GM10847 (cell line): ENCODE results near the gene IL17RC.

Source experiments
- POLR2A ChIP-seq: IDR thresholded peaks from 2 replicates; pipeline ENCODE4 v1.6.1; 2011; ENCODE audit not compliant: insufficient read length; ENCODE audit errors: extremely low read depth

The IL17RC gene

GRCh38 chr3:9911863-9912262 is 5.0 kb upstream of the IL17RC start:
- no peak for TF ChIP-seq POLR2A

GRCh38 chr3:9912294-9912935 is 4.5 kb upstream of the IL17RC start:
- no peak for TF ChIP-seq POLR2A

GRCh38 chr3:9913601-9914000 is 3.3 kb upstream of the IL17RC start:
- no peak for TF ChIP-seq POLR2A

DNA sequence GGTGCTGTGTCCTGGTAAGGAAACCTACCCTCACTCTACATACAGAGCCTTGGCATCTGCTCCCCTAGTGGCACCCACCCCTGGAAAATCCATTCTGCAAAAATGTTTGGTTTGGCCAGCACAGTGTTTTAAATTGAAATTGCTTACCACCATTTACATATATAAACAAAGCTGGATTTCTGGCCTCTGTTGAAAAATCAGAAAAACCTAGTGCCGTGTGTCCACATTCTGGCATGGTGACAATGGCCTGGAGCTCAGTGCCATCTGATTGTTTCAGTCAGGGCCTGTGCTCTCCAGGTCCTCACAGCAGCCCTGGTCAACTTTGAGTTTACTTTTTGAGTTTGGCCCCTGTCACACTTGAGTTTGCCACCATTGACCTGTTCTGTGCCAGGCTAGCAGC is 2.9 kb upstream of the IL17RC start:
- no peak for TF ChIP-seq POLR2A

GRCh38 chr3:9914559-9915253 is 2.2 kb upstream of the IL17RC start:
- no peak for TF ChIP-seq POLR2A

DNA sequence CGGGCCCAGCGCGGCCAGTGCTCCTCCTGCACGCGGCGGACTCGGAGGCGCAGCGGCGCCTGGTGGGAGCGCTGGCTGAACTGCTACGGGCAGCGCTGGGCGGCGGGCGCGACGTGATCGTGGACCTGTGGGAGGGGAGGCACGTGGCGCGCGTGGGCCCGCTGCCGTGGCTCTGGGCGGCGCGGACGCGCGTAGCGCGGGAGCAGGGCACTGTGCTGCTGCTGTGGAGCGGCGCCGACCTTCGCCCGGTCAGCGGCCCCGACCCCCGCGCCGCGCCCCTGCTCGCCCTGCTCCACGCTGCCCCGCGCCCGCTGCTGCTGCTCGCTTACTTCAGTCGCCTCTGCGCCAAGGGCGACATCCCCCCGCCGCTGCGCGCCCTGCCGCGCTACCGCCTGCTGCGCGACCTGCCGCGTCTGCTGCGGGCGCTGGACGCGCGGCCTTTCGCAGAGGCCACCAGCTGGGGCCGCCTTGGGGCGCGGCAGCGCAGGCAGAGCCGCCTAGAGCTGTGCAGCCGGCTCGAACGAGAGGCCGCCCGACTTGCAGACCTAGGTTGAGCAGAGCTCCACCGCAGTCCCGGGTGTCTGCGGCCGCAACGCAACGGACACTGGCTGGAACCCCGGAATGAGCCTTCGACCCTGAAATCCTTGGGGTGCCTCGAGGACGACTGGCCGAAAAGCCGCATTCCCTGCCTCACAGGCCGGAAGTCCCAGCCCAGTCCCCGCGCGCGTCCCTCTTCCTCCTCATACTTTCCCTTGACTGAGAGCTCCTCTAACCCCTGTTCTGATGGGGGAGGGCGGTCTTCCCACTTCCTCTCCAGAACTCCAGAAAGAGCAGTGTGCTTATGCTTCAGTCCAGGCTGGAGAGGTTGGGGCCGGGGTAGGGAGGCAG is 1.4 kb upstream of the IL17RC start:
- TF ChIP-seq POLR2A, result no peak

DNA sequence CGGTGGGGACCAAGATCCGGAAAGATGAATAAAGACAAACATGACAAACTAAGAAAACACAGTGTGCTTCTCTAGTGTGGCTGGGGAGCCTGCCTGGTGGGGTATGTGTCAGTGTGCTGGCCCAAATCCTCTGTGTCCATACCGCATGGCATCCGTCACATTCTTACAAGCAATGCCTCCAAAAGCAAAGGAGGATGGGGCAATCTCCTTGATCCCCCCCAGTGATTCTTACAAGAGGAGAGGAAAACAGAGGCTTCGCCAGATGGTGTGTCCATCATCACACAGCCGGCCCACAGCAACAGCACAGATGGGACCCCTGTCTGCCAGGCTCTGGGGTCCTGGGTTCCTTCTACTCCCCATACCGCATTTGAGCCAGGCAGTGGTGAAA is 558 bp upstream of the IL17RC start:
- TF ChIP-seq POLR2A, result no peak

DNA sequence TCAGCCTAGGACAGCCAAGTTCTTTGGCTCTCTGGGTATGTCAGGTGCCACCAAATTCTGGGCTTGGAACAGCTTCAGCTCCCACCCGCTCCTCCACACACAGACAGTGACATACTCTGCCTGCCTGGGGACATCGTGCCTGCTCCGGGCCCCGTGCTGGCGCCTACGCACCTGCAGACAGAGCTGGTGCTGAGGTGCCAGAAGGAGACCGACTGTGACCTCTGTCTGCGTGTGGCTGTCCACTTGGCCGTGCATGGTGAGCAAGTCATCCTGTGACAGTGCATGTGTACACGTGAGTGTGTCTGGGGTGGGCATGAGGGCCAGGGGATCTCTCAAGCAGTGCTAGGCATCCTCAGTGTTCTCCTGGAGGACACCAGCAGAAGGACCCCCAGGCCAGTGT is 922 bp downstream of the IL17RC start:
- no peak for TF ChIP-seq POLR2A

GRCh38 chr3:9918261-9919038 is 1.6 kb downstream of the IL17RC start:
- no peak for TF ChIP-seq POLR2A

DNA sequence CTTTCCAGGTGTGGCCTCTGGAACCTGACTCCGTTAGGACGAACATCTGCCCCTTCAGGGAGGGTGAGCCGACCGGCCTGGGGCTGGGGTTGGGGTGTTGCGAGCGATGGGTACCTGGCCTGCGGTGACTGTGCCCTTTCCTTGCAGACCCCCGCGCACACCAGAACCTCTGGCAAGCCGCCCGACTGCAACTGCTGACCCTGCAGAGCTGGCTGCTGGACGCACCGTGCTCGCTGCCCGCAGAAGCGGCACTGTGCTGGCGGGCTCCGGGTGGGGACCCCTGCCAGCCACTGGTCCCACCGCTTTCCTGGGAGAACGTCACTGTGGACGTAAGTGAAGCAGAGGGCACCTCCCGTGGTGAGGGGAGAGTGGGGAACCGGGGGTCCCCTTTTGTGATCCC is 11.3 kb downstream of the IL17RC start:
- no peak for TF ChIP-seq POLR2A

- no peak for TF ChIP-seq POLR2A
Measured at GRCh38 chr3:9930804-9931418, 14.0 kb downstream of the IL17RC start.

GRCh38 chr3:9932535-9932842 is 15.6 kb downstream of the IL17RC start:
- TF ChIP-seq POLR2A, result no peak

GRCh38 chr3:9932843-9933560 is 16.1 kb downstream of the IL17RC start:
- peak; percentile 25 for TF ChIP-seq POLR2A

DNA sequence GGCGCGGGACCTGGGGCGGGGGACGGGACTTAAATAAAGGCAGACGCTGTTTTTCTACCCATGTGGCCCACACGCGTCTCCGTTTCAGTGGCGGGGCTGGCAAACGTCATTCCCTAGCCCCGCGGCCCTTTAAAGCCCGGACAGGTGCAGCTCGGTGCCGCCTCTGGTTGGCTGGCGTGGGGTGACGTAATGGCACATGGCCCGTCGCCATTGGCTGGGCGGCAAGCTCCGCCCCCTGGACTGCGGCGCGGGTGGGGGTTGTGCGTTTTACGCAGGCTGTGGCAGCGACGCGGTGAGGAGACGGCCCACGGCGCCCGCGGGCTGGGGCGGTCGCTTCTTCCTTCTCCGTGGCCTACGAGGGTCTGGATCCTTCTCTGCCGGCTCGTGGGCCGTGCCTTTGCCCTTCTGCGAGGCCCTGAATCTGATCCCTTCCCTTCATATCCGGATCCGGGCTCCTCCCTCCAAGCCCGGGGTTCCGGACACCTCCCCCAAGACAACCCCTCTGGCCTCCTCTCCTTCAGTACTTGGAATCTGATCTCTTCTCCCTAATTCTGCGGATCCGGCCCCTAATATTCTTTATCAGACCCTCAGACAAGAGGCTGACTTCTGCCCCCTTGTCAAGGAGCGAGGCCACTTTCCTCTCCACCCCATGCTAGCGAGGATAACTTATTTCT is 16.8 kb downstream of the IL17RC start, which contains the start of gene CRELD1:
CRELD1 (plus strand) TSS at position 274 of the 674 bp plus-strand sequence. CDS start 605 bp downstream, outside the sequence.
- TF ChIP-seq POLR2A, result peak; percentile 62
